Ishikawa (cell line): Measurements from ENCODE around the gene ALDH7A1.
A peak's percentile ranks its signal among the peaks of the same experiment; 100 is the strongest.

Experiments
- CEBPB ChIP-seq: IDR thresholded peaks from 2 replicates; pipeline ENCODE4 v1.6.1; 2012
- CREB1 ChIP-seq: IDR thresholded peaks from 2 replicates; pipeline ENCODE4 v1.6.1; 2012; ENCODE audit warnings: low read depth
- EGR1 ChIP-seq: IDR thresholded peaks from 2 replicates; pipeline ENCODE4 v1.6.1; 2012
- EP300 ChIP-seq: IDR thresholded peaks from 2 replicates; pipeline ENCODE4 v1.6.1; 2012; ENCODE audit warnings: borderline replicate concordance
- FOXM1 ChIP-seq: IDR thresholded peaks from 2 replicates; pipeline ENCODE4 v1.6.1; 2012; ENCODE audit warnings: low read depth, borderline replicate concordance
- NFIC ChIP-seq: IDR thresholded peaks from 2 replicates; pipeline ENCODE4 v1.6.1; 2012
- RAD21 ChIP-seq: IDR thresholded peaks from 2 replicates; pipeline ENCODE4 v1.6.1; 2012; ENCODE audit warnings: low read depth
- TAF1 ChIP-seq: IDR thresholded peaks from 2 replicates; pipeline ENCODE4 v1.6.1; 2012; ENCODE audit warnings: low read depth, mild to moderate bottlenecking
- TCF12 ChIP-seq: IDR thresholded peaks from 2 replicates; pipeline ENCODE4 v1.6.1; 2012; ENCODE audit warnings: low read depth
- TEAD4 ChIP-seq: IDR thresholded peaks from 2 replicates; pipeline ENCODE4 v1.6.1; 2012
- YY1 ChIP-seq: IDR thresholded peaks from 2 replicates; pipeline ENCODE4 v1.6.1; 2012; ENCODE audit warnings: low read depth
- ZBTB7A ChIP-seq: IDR thresholded peaks from 2 replicates; pipeline ENCODE4 v1.6.1; 2012; ENCODE audit warnings: low read depth
- TF ChIP-seq, protein P1 (sequence below): IDR thresholded peaks from 2 replicates; pipeline ENCODE4 v1.6.1; 2012; ENCODE audit warnings: low read depth, mild to moderate bottlenecking
- TF ChIP-seq, protein P2 (sequence below): IDR thresholded peaks from 2 replicates; pipeline ENCODE4 v1.6.1; 2012
- TF ChIP-seq, protein P3 (sequence below): IDR thresholded peaks from 2 replicates; pipeline ENCODE4 v1.6.1; 2012

The ALDH7A1 gene

DNA sequence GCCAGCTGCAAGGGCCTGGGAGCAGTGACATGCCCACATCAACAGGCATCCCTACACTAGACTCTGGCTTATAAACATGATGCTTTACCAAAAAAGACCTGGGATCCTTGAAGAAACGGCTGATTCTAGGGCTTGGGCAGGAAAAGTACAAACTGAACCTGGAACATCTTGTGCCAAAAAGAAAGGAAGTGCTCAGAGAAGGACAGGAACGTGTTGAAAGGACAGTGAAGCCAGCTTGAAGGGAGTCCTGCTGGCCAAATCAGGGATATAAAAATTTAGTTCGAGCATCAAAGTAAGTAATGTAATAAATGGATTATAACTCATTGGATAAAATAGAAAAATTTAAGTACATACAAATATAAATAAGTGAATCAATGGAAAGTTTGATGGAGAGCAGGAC, 58.1 kb downstream of the ALDH7A1 start:
- no peak for TF ChIP-seq EGR1
- TF ChIP-seq, protein P1, sequence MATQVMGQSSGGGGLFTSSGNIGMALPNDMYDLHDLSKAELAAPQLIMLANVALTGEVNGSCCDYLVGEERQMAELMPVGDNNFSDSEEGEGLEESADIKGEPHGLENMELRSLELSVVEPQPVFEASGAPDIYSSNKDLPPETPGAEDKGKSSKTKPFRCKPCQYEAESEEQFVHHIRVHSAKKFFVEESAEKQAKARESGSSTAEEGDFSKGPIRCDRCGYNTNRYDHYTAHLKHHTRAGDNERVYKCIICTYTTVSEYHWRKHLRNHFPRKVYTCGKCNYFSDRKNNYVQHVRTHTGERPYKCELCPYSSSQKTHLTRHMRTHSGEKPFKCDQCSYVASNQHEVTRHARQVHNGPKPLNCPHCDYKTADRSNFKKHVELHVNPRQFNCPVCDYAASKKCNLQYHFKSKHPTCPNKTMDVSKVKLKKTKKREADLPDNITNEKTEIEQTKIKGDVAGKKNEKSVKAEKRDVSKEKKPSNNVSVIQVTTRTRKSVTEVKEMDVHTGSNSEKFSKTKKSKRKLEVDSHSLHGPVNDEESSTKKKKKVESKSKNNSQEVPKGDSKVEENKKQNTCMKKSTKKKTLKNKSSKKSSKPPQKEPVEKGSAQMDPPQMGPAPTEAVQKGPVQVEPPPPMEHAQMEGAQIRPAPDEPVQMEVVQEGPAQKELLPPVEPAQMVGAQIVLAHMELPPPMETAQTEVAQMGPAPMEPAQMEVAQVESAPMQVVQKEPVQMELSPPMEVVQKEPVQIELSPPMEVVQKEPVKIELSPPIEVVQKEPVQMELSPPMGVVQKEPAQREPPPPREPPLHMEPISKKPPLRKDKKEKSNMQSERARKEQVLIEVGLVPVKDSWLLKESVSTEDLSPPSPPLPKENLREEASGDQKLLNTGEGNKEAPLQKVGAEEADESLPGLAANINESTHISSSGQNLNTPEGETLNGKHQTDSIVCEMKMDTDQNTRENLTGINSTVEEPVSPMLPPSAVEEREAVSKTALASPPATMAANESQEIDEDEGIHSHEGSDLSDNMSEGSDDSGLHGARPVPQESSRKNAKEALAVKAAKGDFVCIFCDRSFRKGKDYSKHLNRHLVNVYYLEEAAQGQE, result no peak
- no peak for TF ChIP-seq YY1
- TF ChIP-seq FOXM1, result no peak
- TF ChIP-seq CREB1, result no peak
- TF ChIP-seq, protein P2, sequence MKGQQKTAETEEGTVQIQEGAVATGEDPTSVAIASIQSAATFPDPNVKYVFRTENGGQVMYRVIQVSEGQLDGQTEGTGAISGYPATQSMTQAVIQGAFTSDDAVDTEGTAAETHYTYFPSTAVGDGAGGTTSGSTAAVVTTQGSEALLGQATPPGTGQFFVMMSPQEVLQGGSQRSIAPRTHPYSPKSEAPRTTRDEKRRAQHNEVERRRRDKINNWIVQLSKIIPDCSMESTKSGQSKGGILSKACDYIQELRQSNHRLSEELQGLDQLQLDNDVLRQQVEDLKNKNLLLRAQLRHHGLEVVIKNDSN, result no peak
- no peak for TF ChIP-seq NFIC
- no peak for TF ChIP-seq TCF12
- TF ChIP-seq RAD21, result no peak

DNA sequence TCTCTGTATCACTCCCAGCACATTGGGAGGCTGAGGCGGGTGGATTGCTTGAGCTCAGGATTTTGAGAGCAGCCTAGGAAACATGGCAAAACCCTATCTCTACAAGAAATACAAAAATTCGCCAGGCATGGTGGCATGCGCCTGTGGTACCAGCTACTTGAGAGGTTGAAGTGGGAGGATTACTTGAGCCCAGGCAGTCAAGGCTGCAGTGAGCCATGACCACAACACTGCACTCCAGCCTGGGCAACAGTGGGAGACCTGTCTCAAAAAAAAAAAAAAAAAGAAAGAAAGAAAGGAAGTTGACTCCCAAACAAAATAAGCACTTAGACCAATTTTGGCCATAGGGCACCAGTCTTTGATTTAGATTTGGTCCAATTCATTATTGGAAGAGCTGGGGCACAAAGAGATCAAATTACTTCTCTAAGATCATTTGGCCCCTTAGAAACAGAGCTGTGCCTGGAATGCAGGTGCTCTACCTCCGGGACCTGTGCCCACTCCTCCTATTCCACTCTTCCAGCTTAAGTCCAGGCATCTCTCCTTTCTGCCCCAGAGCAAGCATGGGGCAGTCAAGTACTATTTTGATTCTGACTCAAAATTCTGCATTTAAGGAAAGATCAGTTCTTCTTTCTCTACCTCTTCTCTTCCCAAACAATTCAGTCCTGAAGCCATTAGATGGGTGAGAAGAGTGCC, 59.0 kb downstream of the ALDH7A1 start:
- TF ChIP-seq NFIC (0 out of 2 replicates have a peak, but pooled peaks have one; percentile 28), EP300 (peak; percentile 16; the same call in 1 of the 2 replicates), TEAD4 (peak; percentile 31; the same call in 1 of the 2 replicates)
- TF ChIP-seq, protein P1, result no peak

DNA sequence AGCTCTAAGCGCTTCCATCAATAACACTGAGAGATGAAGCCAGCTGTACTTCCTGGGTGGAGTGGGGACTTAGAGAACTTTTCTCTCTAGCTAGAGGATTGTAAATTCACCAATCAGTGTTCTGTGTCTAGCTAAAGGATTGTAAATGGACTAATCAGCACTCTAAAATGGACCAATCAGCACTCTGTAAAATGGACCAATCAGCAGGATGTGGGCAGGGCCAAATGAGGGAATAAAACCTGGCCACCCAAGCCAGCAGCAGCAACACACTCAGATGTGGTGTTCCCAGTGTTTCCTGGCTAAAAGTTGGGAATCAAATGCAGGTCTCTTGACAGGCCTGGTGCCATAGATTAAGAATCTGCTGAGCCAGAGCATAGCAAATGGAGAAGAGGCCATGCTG, 60.5 kb downstream of the ALDH7A1 start:
- TF ChIP-seq, protein P2, result no peak
- no peak for TF ChIP-seq RAD21
- no peak for TF ChIP-seq EP300
- TF ChIP-seq, protein P3, sequence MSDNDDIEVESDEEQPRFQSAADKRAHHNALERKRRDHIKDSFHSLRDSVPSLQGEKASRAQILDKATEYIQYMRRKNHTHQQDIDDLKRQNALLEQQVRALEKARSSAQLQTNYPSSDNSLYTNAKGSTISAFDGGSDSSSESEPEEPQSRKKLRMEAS, result no peak
- no peak for TF ChIP-seq ZBTB7A
- no peak for TF ChIP-seq YY1
- no peak for TF ChIP-seq TCF12
- TF ChIP-seq NFIC, result no peak
- TF ChIP-seq FOXM1, result no peak
- TF ChIP-seq CEBPB, result no peak
- TF ChIP-seq, protein P1, result no peak
- TF ChIP-seq TAF1, result no peak
- no peak for TF ChIP-seq EGR1

DNA sequence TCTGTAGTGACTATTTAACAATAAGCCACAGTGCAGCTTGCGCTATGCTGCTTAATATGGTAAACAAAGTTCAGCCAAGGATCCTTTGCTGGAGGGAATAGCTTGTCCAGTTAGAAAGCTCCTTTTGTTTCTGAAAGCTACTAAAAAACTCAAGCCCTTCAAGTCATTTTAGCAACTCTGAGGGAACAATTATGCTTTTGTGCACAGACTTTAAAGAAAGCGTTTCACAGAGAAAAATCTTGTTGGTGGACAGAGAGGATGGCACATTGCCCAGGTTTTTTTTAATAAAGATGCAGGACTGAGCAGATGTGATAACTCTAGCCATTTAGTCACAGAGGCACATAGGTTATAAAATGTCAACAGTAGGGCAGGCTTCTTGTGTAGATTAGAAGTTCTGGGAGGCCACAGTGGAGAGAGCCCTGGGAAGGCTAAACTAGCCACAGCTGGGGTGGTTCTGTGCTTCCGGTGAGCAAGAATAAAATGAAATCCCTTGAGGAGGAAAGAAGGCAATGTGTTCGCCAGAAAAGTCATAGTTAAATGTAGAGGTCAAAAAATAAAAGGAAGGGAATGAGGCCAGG, 63.4 kb downstream of the ALDH7A1 start:
- TF ChIP-seq, protein P3, result no peak
- TF ChIP-seq, protein P1, result no peak
- TF ChIP-seq TCF12 (no peak), EGR1 (no peak), TEAD4 (no peak), EP300 (no peak), CEBPB (no peak), FOXM1 (no peak)
- TF ChIP-seq, protein P2, result no peak
